ENCODE results near the gene B3GAT1.

DNA sequence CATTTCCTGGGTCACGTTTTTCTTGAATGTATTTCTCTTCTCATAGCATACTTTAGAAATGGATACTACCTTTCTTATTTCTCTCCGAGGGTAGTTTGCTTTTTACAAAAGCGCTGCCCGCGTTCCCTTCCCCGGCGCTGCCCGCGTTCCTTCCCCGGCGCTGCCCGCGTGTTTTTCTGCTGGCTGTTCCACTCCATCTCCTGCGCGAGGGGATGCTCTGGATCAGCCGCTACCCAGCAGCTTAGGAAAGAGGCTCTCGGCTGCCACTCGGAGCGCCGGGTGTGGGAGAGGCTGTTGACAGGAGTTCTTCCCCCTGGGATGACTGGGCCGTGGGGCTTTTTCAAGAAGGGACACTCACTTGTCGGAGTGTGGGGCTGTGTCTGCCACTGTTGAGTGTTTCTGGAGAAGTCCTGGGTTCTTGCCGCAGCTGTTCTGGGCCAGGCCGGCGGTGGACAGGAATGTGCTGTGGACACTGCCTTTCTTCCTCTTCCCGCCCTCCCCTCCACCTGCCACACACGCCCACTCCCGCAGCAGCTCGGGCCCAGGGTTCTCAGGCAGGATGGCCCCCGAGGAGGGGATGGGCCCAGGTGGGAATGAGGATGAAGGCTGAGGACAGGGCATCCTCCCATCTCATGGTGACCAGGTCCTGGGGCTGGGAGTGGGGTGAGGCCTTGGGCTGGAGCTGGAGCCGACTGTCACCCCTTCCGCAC, 49.7 kb downstream of the B3GAT1 start:
- TF ChIP-seq, protein P1, sequence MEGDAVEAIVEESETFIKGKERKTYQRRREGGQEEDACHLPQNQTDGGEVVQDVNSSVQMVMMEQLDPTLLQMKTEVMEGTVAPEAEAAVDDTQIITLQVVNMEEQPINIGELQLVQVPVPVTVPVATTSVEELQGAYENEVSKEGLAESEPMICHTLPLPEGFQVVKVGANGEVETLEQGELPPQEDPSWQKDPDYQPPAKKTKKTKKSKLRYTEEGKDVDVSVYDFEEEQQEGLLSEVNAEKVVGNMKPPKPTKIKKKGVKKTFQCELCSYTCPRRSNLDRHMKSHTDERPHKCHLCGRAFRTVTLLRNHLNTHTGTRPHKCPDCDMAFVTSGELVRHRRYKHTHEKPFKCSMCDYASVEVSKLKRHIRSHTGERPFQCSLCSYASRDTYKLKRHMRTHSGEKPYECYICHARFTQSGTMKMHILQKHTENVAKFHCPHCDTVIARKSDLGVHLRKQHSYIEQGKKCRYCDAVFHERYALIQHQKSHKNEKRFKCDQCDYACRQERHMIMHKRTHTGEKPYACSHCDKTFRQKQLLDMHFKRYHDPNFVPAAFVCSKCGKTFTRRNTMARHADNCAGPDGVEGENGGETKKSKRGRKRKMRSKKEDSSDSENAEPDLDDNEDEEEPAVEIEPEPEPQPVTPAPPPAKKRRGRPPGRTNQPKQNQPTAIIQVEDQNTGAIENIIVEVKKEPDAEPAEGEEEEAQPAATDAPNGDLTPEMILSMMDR (IDR thresholded peaks at IDR 0.05), result no peak
- TF ChIP-seq EP300 (IDR thresholded peaks at IDR 0.05; ENCODE audit: low read depth), result no peak
- no peak for TF ChIP-seq POLR2AphosphoS5 (IDR thresholded peaks at IDR 0.05)

All from transverse colon (tissue), 4 donors.